ENCODE data around the gene GMDS.
A peak's percentile ranks its signal among the peaks of the same experiment; 100 is the strongest.

The GMDS gene

GRCh38 chr6:2266841-2267240, 21.4 kb upstream of the GMDS start:
- TF ChIP-seq, protein P1, sequence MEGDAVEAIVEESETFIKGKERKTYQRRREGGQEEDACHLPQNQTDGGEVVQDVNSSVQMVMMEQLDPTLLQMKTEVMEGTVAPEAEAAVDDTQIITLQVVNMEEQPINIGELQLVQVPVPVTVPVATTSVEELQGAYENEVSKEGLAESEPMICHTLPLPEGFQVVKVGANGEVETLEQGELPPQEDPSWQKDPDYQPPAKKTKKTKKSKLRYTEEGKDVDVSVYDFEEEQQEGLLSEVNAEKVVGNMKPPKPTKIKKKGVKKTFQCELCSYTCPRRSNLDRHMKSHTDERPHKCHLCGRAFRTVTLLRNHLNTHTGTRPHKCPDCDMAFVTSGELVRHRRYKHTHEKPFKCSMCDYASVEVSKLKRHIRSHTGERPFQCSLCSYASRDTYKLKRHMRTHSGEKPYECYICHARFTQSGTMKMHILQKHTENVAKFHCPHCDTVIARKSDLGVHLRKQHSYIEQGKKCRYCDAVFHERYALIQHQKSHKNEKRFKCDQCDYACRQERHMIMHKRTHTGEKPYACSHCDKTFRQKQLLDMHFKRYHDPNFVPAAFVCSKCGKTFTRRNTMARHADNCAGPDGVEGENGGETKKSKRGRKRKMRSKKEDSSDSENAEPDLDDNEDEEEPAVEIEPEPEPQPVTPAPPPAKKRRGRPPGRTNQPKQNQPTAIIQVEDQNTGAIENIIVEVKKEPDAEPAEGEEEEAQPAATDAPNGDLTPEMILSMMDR (IDR thresholded peaks at IDR 0.05; ENCODE audit: control insufficient read depth, insufficient read depth, low read depth, low read length, missing control alignments), result no peak
- DNase-seq (ENCODE audit: low read depth), result no peak
- H3K4me3 ChIP-seq (ENCODE audit: control insufficient read depth, low read depth, low read length), result no peak overlapping the region

GRCh38 chr6:2266031-2266795, 20.8 kb upstream of the GMDS start:
- H3K4me3 ChIP-seq (ENCODE audit: control insufficient read depth, low read depth, low read length), result no peak overlapping the region
- TF ChIP-seq, protein P1 (IDR thresholded peaks at IDR 0.05; ENCODE audit: control insufficient read depth, insufficient read depth, low read depth, low read length, missing control alignments), result no peak
- DNase-seq (ENCODE audit: low read depth), result no peak

DNA sequence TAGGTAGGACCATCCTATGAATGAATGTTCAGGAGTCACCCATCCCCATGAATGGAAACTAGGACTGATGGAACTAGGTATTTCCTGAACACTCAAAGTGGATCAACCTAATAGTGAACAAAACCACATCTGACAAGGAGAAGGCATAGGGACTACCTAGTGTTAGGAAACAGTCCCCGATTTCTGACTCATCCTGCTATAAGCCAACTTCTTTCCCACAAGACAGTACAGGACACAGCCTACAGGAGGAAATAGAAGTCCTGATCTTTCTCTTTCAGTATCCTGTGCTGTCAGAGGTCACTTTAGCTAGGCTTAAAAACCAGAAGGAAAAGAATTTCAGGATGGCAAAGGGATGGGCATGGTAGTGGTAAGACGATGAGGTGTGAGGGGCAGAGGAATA, 19.5 kb upstream of the GMDS start:
- DNase-seq (ENCODE audit: low read depth), result no peak
- no peak overlapping the region for H3K4me3 ChIP-seq (ENCODE audit: control insufficient read depth, low read depth, low read length)
- TF ChIP-seq, protein P1 (IDR thresholded peaks at IDR 0.05; ENCODE audit: control insufficient read depth, insufficient read depth, low read depth, low read length, missing control alignments), result peak; percentile 6

- no peak overlapping the region for H3K4me3 ChIP-seq (ENCODE audit: control insufficient read depth, low read depth, low read length)
- no peak for DNase-seq (ENCODE audit: low read depth)
Measured at GRCh38 chr6:2263896-2264295, 18.5 kb upstream of the GMDS start.

GRCh38 chr6:2259574-2259973, 14.2 kb upstream of the GMDS start:
- TF ChIP-seq, protein P1 (IDR thresholded peaks at IDR 0.05; ENCODE audit: control insufficient read depth, insufficient read depth, low read depth, low read length, missing control alignments), result no peak

More at GRCh38 chr6:2263896-2264295, 18.5 kb upstream of the GMDS start:
- TF ChIP-seq, protein P1 (IDR thresholded peaks at IDR 0.05; ENCODE audit: control insufficient read depth, insufficient read depth, low read depth, low read length, missing control alignments), result no peak

DNA sequence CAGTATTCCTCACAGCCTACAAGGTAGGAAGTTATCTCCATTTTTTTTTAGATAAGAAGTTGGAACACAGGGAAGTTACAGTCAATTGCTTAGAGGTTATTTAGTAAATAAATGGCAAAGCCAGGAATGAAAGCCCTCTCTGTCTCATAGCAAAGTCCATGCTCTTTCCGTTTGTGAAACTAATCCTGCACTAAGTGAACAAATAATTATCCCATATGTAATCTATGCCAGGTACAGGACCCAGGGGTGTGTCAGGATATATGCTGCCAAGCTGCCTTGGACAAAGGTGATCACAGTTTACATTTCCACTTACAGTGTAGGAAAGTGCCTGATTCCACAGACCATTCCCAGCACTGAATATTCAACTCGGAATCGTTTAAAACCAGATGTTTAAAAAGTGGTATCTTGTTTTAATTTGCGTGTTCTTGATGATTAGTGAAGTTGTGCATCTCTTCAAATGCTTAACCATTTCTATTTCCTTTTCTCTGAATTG, 13.6 kb upstream of the GMDS start:
- H3K4me3 ChIP-seq (ENCODE audit: control insufficient read depth, low read depth, low read length), result no peak overlapping the region
- TF ChIP-seq, protein P1 (IDR thresholded peaks at IDR 0.05; ENCODE audit: control insufficient read depth, insufficient read depth, low read depth, low read length, missing control alignments), result no peak
- no peak for DNase-seq (ENCODE audit: low read depth)

More at GRCh38 chr6:2259574-2259973, 14.2 kb upstream of the GMDS start:
- no peak for DNase-seq (ENCODE audit: low read depth)
- no peak overlapping the region for H3K4me3 ChIP-seq (ENCODE audit: control insufficient read depth, low read depth, low read length)

Measured in AG09309 (cell line).